HG03558 (cell line): Measurements from ENCODE around the gene TMEM150C.

Experiments
- ATAC-seq: cut with Tn5 transposase; IDR thresholded peaks from one replicate; pipeline ENCODE4 v1.9.1; 2021; ENCODE audit warnings: moderate number of reproducible peaks; ENCODE audit not compliant: unreplicated experiment; ENCODE audit errors: extremely low read depth

TMEM150C gene

GRCh38 chr4:82519776-82520175 is 42.0 kb downstream of the TMEM150C start:
- no peak for ATAC-seq

GRCh38 chr4:82519072-82519471 is 42.7 kb downstream of the TMEM150C start:
- no peak for ATAC-seq

- no peak for ATAC-seq
Observed at GRCh38 chr4:82517043-82517442, 44.7 kb downstream of the TMEM150C start.

- no peak for ATAC-seq
Observed at GRCh38 chr4:82515705-82516104, 46.1 kb downstream of the TMEM150C start.

GRCh38 chr4:82513382-82513781 is 48.4 kb downstream of the TMEM150C start:
- ATAC-seq = no peak

- no peak for ATAC-seq
Observed at GRCh38 chr4:82510216-82510615, 51.6 kb downstream of the TMEM150C start.

- ATAC-seq = no peak
Observed at GRCh38 chr4:82508806-82509428, 52.9 kb downstream of the TMEM150C start.

- ATAC-seq = no peak
Observed at GRCh38 chr4:82508011-82508410, 53.8 kb downstream of the TMEM150C start.

- ATAC-seq = no peak
Observed at GRCh38 chr4:82501154-82501442, 60.7 kb downstream of the TMEM150C start.

- ATAC-seq = no peak
Observed at GRCh38 chr4:82500435-82501153, 61.2 kb downstream of the TMEM150C start.

GRCh38 chr4:82499738-82500434 is 61.9 kb downstream of the TMEM150C start:
- ATAC-seq = no peak

- ATAC-seq = no peak
Observed at GRCh38 chr4:82496349-82496748, 65.4 kb downstream of the TMEM150C start.

- no peak for ATAC-seq
Observed at GRCh38 chr4:82495666-82496065, 66.1 kb downstream of the TMEM150C start.

- ATAC-seq = no peak
Observed at GRCh38 chr4:82493721-82494425, 67.9 kb downstream of the TMEM150C start.

- ATAC-seq = no peak
Observed at GRCh38 chr4:82491251-82491960, 70.4 kb downstream of the TMEM150C start.

- no peak for ATAC-seq
Observed at GRCh38 chr4:82489987-82490386, 71.8 kb downstream of the TMEM150C start.

GRCh38 chr4:82489076-82489475 is 72.7 kb downstream of the TMEM150C start:
- ATAC-seq = no peak

- no peak for ATAC-seq
Observed at GRCh38 chr4:82484996-82485783, 76.6 kb downstream of the TMEM150C start.

GRCh38 chr4:82482387-82482786 is 79.4 kb downstream of the TMEM150C start:
- ATAC-seq = no peak

- no peak for ATAC-seq
Observed at GRCh38 chr4:82481506-82481840, 80.3 kb downstream of the TMEM150C start.
